C4-2B (cell line): ENCODE measurements around the gene PPA2.

Experiments used
- CTCF ChIP-seq: fragments of 450-650 bp; conservative IDR thresholded peaks from 2 replicates; pipeline ENCODE4 v1.5.1; 2017; ENCODE audit warnings: mild to moderate bottlenecking
- ZFX ChIP-seq: fragments of 450-650 bp; IDR thresholded peaks from 2 replicates; pipeline ENCODE4 v1.6.1; 2017

GRCh38 chr4:105503484-105503883 is 29.6 kb upstream of the PPA2 start:
- TF ChIP-seq CTCF (no peak), ZFX (no peak)
